Cerebellar cortex (tissue), 1 donor: ENCODE measurements around the gene BCL7B.
A peak's percentile ranks its signal among the peaks of the same experiment; 100 is the strongest.
"Not testable (repeated sequence)": the region's sequence is repeated elsewhere in the genome, so short reads cannot be mapped to it uniquely, and the experiment has no call there.

Experiments used
- DNase-seq: peaks from one replicate; pipeline ENCODE4 v3.0.0-alpha.2; 2015; ENCODE audit warnings: low spot score

Gene BCL7B

GRCh38 chr7:73572767-73573186 is 15.3 kb upstream of the BCL7B start:
- DNase-seq: no peak

- no peak for DNase-seq
Observed at GRCh38 chr7:73570977-73571376, 13.5 kb upstream of the BCL7B start.

GRCh38 chr7:73570521-73570920 is 13.0 kb upstream of the BCL7B start:
- DNase-seq: no peak

GRCh38 chr7:73569042-73569608 is 11.6 kb upstream of the BCL7B start:
- DNase-seq: no peak

GRCh38 chr7:73567846-73568685 is 10.6 kb upstream of the BCL7B start:
- DNase-seq: no peak

GRCh38 chr7:73567140-73567539 is 9.7 kb upstream of the BCL7B start:
- DNase-seq: no peak

- not testable (repeated sequence) for DNase-seq
Observed at GRCh38 chr7:73566431-73566830, 8.9 kb upstream of the BCL7B start.

- no peak for DNase-seq
Observed at GRCh38 chr7:73565675-73566340, 8.3 kb upstream of the BCL7B start.

- DNase-seq: no peak
Observed at GRCh38 chr7:73560109-73560835, 2.8 kb upstream of the BCL7B start.

- peak; percentile 85 for DNase-seq
Observed at GRCh38 chr7:73557108-73557396, 438 bp downstream of the BCL7B start.

GRCh38 chr7:73556208-73557107 is 1.0 kb downstream of the BCL7B start:
- DNase-seq: no peak

- DNase-seq: no peak
Observed at GRCh38 chr7:73555411-73555982, 2.0 kb downstream of the BCL7B start.

GRCh38 chr7:73550093-73550492 is 7.4 kb downstream of the BCL7B start:
- not testable (repeated sequence) for DNase-seq

- no peak for DNase-seq
Observed at GRCh38 chr7:73549176-73549575, 8.3 kb downstream of the BCL7B start.

- DNase-seq: no peak
Observed at GRCh38 chr7:73547841-73548240, 9.6 kb downstream of the BCL7B start.

GRCh38 chr7:73544678-73545077 is 12.8 kb downstream of the BCL7B start:
- no peak for DNase-seq

GRCh38 chr7:73541722-73542121 is 15.8 kb downstream of the BCL7B start:
- no peak for DNase-seq

- DNase-seq: no peak
Observed at GRCh38 chr7:73539709-73540108, 17.8 kb downstream of the BCL7B start.

GRCh38 chr7:73538510-73538909 is 19.0 kb downstream of the BCL7B start:
- DNase-seq: not testable (repeated sequence)

- no peak for DNase-seq
Observed at GRCh38 chr7:73537051-73537450, 20.4 kb downstream of the BCL7B start.

- no peak for DNase-seq
Observed at GRCh38 chr7:73536479-73536878, 21.0 kb downstream of the BCL7B start.
